ENCODE data around the gene C1QTNF6. TPM values are rescaled to one million over a fixed set of nuclear protein-coding genes. Genes with fewer than 3 reads are reported as not detected.

The C1QTNF6 gene
- polyA plus RNA-seq (17.1 to 28.2 TPM (median 25.4 TPM) in 3 replicates), polyA minus RNA-seq (12.5 to 42.9 TPM (median 15.4 TPM) in 3 replicates)
- 5.9 TPM for polyA plus RNA-seq (2011; ENCODE audit: low read depth)
- 16.4 and 20.3 TPM in 2 replicates for polyA plus RNA-seq (2011; cell fraction: cytosol; rRNA removed)
- 76.5 and 95.8 TPM in 2 replicates for polyA plus RNA-seq (2011; cell fraction: nucleus; rRNA removed)
- polyA plus RNA-seq (2012; ENCODE audit: low replicate concordance): 13.1 and 26.3 TPM in 2 replicates
- 27.2 TPM for polyA minus RNA-seq (2011; cell fraction: cytosol; rRNA and poly(A)+ RNA removed)
- polyA minus RNA-seq (2011; cell fraction: nucleus; rRNA and poly(A)+ RNA removed): 26.8 and 29.2 TPM in 2 replicates

DNA sequence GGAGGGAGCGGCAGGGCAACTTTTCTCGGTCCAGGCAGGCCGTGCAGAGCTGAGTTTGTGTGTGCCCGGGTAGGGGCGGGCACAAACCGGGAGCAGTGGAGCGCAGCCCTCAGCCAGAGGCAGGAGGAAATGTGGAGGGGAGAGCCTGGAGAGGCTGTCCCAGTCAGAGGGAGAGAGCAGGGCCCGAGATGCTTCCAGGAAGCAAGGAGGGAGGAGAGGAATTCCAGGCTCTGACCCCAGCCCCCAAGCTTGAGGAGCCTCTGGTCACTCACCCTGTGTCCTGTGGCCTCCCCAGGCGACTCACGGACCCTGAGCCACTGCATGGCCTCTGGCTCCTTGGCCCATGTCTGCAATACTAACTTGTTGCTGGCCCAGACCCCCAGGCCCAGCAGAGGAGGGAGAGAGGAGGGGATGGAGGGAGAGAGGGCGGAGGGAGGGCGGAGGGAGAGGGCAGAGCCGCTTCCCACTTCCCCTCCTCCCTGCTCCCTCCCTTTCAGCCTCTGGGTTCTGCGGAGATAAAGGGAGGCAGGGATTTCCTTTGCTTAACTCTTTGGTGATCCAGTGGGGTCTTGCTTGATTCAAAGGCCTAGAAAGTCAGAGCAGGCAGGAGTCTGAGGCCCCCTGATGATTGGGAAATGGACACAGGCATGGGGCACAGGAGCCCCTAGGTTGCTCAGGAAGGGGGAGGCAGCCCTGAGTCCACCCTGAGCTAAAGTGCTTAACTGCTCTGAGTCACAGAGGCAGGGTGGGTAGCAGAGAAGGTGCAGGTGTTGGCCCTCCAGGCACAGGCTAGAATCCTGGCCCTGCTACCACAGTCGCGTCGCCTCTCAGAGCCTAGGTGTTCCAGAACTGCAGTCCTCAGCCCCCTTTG, at the start of gene C1QTNF6:
Gene C1QTNF6 (minus strand): TSS at position 357 of the 871 bp plus-strand sequence. CDS start 34 bp downstream, at position 323.
- DNase-seq (ENCODE audit: low read depth, low spot score): no peak
- FAIRE-seq: peak; percentile 86
- Histone ChIP-seq H2AFZ (ENCODE audit: control insufficient read depth, low read length) (peak within 1 kb of the TSS; percentile 66), H3K9ac (ENCODE audit: control insufficient read depth, extremely low read depth, insufficient read depth, low read length) (peak within 1 kb of the TSS; percentile 88), H3K79me2 (ENCODE audit: control insufficient read depth, insufficient read depth, low read length) (peaks cover 11% of the 10 kb centered on the region), H3K4me2 (ENCODE audit: control insufficient read depth, extremely low read depth, insufficient read depth, low read depth, low read length) (peak within 1 kb of the TSS; percentile 100), H4K20me1 (ENCODE audit: control insufficient read depth, extremely low read depth, insufficient read depth, low read length) (no peaks in the 10 kb centered on the region), H3K27me3 (ENCODE audit: control insufficient read depth, extremely low read depth, insufficient read depth, low read length) (no peaks in the 10 kb centered on the region), H3K27ac (ENCODE audit: control insufficient read depth, insufficient read depth, low read length) (peak within 1 kb of the TSS; percentile 97), H3K9me3 (ENCODE audit: control insufficient read depth, low read depth, low read length) (no peaks in the 10 kb centered on the region), H3K4me1 (ENCODE audit: control insufficient read depth, extremely low read depth, insufficient read depth, low read length) (peaks cover 43% of the 10 kb centered on the region), H3K9me1 (ENCODE audit: control insufficient read depth, extremely low read depth, insufficient read depth, low read length) (no peaks in the 10 kb centered on the region), H3K36me3 (ENCODE audit: control insufficient read depth in 2 of 2, extremely low read depth in 1 of 2, insufficient read depth in 2 of 2, low read length in 2 of 2) (peaks cover 5 to 18% of the 10 kb centered on the region in 2 experiments), H3K4me3 (ENCODE audit: control insufficient read depth in 2 of 3, extremely low read depth in 1 of 3, insufficient read depth in 2 of 3, low read depth in 1 of 3, low read length in 3 of 3) (peak within 1 kb of the TSS; percentile 61 to 86 (median 81))
- TF ChIP-seq CTCF (optimal IDR thresholded peaks at IDR 0.05 in 1 of 3, IDR thresholded peaks at IDR 0.05 in 1 of 3, conservative IDR thresholded peaks at IDR 0.05 in 1 of 3; ENCODE audit: extremely low read depth in 1 of 3, insufficient read depth in 2 of 3, low read length in 3 of 3) (no peak), EZH2 (IDR thresholded peaks at IDR 0.05; ENCODE audit: low read length) (no peak)
- dilution Hi-C loops (cut with MboI; ENCODE audit: extremely low pct_ligation_motif_present, low sequenced_read_pairs): no loop called here

GRCh38 chr22:37235897-37236607, 48.0 kb upstream of the C1QTNF6 start:
- H3K4me1 ChIP-seq (ENCODE audit: control insufficient read depth, extremely low read depth, insufficient read depth, low read length): peaks cover 19% of the 10 kb centered on the region
- peaks cover 10% of the 10 kb centered on the region for H4K20me1 ChIP-seq (ENCODE audit: control insufficient read depth, extremely low read depth, insufficient read depth, low read length)
- H3K9ac ChIP-seq (ENCODE audit: control insufficient read depth, extremely low read depth, insufficient read depth, low read length): no peak overlapping the region
- dilution Hi-C loops (cut with MboI; ENCODE audit: extremely low pct_ligation_motif_present, low sequenced_read_pairs): no loop called here
- H3K4me3 ChIP-seq (ENCODE audit: control insufficient read depth in 2 of 3, extremely low read depth in 1 of 3, insufficient read depth in 2 of 3, low read depth in 1 of 3, low read length in 3 of 3): no peak overlapping the region
- DNase-seq (ENCODE audit: low read depth, low spot score): no peak
- H3K79me2 ChIP-seq (ENCODE audit: control insufficient read depth, insufficient read depth, low read length): peaks cover 11% of the 10 kb centered on the region
- H3K27me3 ChIP-seq (ENCODE audit: control insufficient read depth, extremely low read depth, insufficient read depth, low read length): no peaks in the 10 kb centered on the region
- no peak for FAIRE-seq
- no peak for TF ChIP-seq CTCF (optimal IDR thresholded peaks at IDR 0.05 in 1 of 3, IDR thresholded peaks at IDR 0.05 in 1 of 3, conservative IDR thresholded peaks at IDR 0.05 in 1 of 3; ENCODE audit: extremely low read depth in 1 of 3, insufficient read depth in 2 of 3, low read length in 3 of 3)
- no peak for TF ChIP-seq EZH2 (IDR thresholded peaks at IDR 0.05; ENCODE audit: low read length)
- H3K9me1 ChIP-seq (ENCODE audit: control insufficient read depth, extremely low read depth, insufficient read depth, low read length): no peaks in the 10 kb centered on the region
- H3K36me3 ChIP-seq (ENCODE audit: control insufficient read depth in 2 of 2, extremely low read depth in 1 of 2, insufficient read depth in 2 of 2, low read length in 2 of 2): peaks cover 30 to 46% of the 10 kb centered on the region in 2 experiments
- no peak overlapping the region for H2AFZ ChIP-seq (ENCODE audit: control insufficient read depth, low read length)
- no peaks in the 10 kb centered on the region for H3K9me3 ChIP-seq (ENCODE audit: control insufficient read depth, low read depth, low read length)
- no peak overlapping the region for H3K27ac ChIP-seq (ENCODE audit: control insufficient read depth, insufficient read depth, low read length)
- no peak overlapping the region for H3K4me2 ChIP-seq (ENCODE audit: control insufficient read depth, extremely low read depth, insufficient read depth, low read depth, low read length)

All from keratinocyte (primary cell).